NCI-H460 (cell line): Measurements from ENCODE around the gene PLA2G3. TPM values are rescaled to one million over a fixed set of nuclear protein-coding genes. Genes with fewer than 3 reads are reported as not detected.
"Not testable (repeated sequence)": the region's sequence is repeated elsewhere in the genome, so short reads cannot be mapped to it uniquely, and the experiment has no call there.

Experiments
- DNase-seq: peaks from one replicate; pipeline ENCODE4 v3.0.0-alpha.2; 2016; ENCODE audit warnings: low read depth; ENCODE audit errors: extremely low read depth
- total RNA-seq: library from RNA; depleted of rRNA; stranded (reverse); fragments of >200 nt; shearing (Covaris generic); gene quantifications from 2 replicates; pipeline ENCODE4 v1.2.3, GENCODE V29; 2014

Gene PLA2G3
- total RNA-seq, 1 experiment from 2014 or later = not detected

DNA sequence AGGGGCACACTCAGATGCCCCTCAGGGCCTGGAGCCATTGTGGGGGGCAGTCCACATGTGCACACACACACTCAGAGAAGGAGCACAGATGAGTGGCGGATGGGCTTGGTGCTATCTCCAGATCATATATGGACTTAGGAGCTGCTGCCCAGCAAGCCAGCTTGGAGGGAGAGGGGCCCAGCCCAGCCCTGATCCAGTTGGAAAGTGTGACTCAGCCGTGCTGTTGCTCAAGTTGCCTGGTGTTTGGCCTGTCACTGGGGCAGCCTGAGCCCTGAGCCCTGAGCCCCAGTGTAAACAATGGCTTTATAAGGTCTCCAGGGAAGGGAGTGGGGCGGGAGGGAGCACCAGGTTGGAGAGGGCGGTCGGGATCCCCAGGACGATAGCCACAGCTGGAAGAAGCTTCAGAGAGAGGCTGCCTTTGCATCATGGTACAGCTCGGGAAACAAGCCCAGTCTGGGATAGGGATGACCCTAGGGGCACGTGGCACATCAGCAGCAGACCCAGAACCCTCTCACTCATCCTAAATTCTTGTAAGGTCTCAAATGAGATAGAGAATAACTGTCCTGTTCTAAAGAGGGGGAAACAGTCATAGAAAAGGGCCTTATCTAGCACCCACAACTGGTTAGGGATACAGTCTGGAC lies 37.7 kb downstream of the PLA2G3 start:
- no peak for DNase-seq

DNA sequence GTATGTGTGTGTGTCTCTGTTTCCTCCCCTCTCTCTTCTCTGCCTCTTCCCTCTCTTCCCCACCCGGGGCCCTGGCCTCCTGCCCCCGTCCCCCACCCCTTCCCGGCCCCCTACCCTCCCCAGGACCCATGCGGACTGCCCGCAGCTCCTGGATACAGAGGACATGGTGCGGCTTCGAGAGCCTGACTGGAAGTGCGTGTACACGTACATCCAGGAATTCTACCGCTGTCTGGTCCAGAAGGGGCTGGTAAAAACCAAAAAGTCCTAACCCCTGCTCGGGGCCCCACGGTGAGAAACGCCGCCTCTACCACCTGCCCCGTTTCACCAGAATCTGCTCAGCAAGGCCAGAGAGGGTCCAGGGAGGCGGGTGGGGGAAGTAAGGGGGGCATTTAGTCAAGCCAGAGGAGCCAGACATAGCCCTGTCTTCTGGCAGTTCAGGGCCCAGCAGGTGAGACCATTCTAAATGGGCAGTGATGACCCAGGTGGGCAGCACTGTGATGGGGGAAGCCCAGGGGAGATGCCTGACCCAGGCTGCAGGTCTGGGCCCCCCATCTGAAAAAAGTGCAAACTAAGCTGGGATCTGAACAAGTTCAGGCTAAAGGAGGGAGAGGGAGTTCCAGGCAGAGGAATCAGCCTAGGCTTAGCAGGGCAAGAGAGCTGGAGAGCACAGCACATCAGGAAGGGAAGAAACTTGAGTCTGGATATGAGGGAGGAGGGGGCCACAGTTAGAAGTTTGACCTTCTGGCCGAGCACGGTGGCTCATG lies 39.4 kb downstream of the PLA2G3 start:
- no peak for DNase-seq

DNA sequence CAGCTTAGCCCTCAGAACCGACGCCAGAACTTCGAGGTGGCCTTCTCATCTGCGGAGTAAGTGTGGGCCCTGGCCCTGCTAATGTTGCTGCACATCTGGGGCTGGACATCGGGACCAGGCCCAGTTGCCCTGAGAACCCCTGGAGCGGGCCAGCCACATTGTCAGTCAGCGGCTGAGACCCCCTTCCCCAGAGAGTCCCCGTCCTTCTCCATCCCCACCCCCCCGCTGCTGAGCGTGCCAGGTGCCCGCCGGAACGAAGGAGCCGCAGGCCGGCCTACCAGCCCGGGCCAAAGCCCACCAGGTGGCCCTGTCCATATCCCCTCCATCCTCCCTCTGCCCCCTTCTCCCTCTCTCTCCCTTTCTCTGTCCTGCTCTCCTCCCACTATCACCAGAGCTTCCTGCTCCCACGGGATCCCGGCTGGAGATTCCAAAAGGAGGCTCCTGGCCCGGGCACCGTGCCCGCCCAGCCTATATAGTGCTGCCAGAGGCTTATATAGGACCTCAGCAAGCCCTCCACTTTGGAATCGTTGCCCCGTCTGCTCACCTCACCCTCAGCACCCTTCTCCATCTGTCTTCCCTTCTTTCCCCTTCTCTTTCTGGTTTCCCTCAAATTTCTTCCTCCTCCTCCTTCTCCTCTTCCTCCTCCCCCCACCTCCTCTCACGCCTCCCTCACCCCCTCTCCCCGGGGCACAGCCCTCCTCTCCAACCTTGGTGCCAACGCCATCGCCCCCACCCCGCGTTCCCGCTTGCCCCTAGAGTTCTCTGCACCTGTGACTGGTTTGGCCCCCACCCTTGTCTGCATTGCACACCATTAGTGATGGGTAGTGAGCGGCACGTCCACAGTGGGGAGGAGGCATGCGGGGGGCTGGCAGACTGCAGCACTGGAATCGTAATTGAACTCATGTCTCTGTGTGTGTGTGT lies 40.2 kb downstream of the PLA2G3 start:
- no peak for DNase-seq

DNA sequence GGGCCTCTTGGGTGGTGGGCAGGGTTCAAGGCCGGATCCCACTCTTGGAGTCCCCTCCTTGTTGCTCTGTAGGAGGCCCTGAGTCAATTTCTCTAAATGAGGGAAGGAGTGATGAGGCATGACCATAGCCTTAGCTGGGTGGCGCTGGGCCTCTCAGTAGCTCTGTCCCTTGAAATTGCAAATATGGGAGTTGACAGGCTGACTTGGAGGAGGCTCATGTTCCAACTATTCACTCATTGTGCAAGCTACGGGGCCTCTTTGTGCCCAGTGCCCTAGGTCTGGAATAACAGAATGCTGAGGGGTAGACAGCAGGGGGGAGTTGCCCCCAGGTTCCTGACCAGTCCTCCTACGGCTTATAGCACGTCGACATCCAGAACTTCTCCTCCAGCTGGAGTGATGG lies 40.9 kb downstream of the PLA2G3 start:
- no peak for DNase-seq

DNA sequence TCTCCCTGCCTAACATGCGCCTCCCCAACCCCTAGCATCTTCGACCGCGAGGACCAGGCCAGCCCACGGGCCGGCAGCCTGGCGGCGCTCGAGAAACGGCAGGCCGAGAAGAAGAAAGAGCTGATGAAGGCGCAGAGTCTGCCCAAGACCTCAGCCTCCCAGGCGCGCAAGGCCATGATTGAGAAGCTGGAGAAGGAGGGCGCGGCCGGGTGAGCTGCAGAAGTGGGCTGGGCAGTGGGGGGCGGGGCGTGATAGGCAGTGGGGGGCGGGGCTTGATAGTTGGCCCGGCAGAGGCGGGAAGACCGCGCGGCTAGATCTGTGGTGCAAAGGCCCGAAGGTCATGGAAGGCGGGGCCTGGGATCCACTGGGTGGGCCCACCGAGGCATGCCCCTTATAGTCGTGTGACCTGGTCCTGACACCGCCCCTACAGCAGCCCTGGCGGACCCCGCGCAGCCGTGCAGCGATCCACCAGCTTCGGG lies 41.6 kb downstream of the PLA2G3 start:
- DNase-seq = no peak

DNA sequence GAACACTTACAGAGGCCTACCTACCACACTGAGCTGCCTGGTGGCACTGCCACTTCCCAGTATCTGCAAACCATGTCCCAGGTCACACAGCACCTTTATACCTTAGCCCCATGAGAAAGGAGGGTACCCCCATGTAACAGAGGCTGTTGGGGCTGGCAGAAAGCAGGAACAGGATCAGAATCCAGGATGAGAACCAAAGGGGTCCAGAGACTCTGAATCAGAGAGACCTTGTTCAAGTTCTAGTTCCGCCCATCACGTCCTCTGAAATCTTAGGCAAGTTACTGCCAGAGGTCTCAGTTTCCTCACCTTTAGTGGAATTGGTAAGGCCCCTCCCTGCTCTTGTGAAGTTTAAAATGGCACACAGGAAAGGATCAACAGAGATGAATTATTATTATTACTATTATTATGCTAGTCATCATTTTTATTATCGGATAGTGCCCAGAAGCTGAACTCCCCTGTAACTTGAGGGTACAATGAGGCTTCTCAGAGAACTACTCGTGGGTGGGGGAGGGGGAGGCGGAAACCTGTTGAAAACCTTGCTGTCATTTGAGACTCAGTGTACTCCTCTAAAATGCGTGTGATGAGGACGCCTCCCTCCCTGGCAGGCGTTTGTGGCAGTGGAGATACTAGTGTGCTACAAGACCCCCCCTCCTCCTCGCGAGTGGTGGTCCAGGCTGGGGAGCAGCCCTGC lies 42.2 kb downstream of the PLA2G3 start:
- no peak for DNase-seq

DNA sequence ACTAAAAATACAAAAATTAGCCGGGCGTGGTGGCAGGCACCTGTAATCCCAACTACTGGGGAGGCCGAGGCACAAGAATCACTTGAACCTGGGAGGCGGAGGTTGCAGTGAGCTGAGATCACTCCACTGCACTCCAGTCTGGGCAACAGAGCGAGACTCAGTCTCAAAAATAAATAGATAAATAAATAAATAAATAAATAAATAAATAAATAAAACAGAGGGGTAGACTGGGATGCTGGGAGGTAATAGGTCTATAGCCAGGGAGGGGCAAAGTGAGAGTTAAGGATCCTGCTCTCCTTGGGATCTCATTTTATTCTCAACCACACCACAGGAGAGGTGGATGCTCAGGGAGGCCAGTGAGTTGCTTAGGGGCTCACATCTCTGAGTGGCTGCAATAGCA lies 42.8 kb downstream of the PLA2G3 start:
- DNase-seq = not testable (repeated sequence)

DNA sequence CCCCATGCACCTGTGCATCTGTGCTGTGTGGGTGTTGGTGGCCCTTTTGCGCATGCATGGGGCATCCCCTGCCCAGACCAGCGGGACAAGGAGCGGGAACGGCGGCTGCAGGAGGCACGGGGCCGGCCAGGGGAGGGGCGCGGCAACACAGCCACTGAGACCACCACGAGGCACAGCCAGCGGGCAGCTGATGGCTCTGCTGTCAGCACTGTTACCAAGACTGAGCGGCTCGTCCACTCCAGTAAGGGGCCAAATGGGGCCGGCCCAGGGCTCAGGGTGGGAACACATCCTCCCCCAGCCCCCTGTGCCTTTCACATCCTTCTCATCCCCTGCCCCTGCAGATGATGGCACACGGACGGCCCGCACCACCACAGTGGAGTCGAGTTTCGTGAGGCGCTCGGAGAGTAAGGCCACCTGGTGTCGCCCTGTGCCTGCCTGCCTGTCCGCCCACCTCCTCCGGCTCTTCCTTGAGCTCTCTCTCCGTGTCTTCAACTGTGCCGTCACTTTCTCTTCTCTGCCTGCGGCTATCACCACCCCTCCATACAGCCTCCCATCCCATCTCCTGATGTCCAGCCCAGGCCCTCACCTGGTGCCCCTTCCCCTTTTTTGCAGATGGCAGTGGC lies 43.5 kb downstream of the PLA2G3 start:
- no peak for DNase-seq

DNA sequence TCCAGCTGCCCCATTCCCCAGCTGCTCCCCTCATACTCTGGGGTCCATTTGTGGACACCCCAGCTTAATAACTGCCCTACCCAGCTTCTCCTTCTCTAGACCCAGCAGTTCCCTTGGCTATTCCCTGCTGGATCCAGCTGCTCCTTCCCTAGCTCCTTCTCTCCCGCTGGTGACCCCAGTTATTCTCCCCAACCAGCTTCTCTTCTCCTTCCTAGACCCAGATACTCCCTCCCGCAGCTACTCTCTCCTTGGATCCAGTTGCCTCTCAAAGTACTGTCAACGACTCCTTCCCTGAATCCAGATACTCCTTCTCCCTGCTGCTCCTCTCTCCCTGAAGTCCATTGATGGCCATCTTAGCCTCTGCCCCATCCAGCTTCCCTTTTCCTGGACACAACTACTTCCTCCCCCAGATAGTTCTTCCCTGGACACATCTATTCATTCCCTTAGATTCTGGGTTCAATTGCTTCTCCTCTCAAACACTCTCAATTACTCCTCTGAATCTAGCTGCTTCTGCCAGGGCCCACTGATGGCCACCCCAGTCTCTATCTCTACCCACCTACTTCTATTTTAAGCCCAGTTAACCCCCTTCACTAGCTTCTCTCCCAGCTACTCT lies 44.6 kb downstream of the PLA2G3 start:
- no peak for DNase-seq

DNA sequence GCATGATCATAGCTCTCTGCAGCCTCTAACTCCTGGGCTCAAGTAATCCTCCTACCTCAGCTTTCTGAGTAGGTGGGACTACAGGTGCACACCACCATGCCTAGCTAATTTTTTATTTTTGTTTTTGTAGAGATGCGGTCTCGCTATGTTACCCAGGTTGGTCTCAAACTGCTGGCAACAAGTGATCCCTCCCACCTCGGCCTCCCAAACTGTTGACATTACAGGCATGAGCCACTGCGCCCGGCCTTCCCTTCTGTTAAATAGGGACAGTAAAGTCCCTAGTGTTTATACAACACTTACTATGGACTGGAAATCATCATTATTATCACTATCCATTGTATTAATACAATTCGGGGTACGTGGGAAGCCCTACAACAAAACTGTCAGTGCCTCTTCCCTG lies 45.6 kb downstream of the PLA2G3 start:
- DNase-seq = no peak

DNA sequence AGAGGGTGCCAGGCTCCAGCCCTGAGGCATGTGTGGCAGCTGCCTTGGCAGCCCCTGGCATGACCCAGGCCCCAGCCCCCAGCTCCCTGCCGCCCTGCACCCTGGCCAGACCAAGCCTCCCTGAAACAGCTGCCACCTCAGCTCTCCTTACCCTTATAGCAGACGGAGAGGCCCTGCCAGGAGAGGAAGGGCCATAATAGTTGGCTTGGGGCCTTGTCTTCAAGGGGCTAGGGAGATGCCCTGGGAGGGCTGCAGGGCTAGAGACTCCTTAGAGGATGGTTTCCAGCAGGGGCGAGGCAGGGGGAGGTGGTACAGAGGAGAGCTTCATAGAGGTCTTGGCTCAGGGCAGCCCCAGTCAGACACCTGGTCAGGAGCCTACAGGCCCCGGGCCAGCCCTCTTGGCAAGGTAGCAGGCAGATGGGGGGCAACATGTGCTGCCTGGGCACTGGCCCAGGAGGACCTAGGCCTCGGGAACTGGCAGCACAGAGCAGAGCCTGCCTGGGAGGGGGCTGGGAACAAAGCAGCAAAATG lies 46.2 kb downstream of the PLA2G3 start:
- no peak for DNase-seq

DNA sequence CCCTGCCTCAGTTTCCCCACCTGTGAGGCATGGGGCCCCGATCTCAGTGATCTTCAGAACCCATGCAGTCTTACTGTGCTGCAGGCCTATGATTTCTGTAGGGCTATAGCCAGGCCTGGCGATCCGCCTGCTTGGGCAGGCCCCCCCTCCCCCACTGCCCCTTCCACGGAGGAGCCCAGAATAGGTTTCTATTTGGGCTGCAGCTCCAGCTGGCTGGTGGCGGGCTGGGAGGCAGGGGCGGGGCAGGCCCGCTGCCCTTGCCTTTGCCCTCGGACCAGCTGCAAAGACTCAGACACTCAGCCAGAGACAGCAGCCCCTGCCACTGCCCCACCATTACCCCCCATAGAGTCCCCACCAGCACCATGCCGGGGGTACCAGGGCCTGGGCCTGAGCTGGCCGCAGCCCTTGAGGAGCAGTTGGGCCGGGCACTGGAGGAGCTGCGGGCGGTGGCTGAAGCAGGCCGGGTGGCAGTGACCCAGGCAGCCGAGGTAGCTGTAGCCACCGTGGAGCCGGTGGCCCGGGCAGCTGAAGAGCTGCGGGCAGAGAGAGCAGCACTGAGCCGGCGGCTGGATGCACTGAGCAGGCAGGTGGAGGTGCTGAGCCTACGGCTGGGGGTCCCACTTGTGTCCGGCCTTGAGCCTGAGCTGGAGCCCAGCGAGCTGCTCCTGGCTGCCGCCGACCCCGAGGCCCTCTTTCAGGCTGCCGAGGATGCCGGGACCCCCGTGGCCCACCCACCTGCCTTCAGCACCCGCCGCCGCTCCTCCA lies 47.0 kb downstream of the PLA2G3 start:
- no peak for DNase-seq

DNA sequence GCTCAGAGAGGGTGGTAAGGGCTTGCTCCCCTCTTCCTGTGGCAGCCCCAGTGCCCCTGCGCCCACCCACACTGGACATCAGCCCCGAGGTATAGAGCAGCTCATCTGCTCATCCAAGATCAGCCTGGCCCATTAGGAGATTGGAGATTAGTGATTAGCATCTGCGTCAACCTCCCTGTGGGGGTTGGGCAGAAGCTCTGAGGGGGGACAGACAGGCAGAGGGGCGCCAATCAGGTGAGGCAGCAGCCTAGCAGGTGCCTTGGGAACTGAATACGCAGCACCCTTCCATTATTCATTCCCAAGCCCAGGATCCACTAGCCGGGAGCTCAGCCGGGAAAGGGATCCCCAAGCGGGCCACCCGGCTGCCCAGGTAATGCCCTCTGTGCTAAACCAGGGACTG lies 48.1 kb downstream of the PLA2G3 start:
- DNase-seq = no peak

DNA sequence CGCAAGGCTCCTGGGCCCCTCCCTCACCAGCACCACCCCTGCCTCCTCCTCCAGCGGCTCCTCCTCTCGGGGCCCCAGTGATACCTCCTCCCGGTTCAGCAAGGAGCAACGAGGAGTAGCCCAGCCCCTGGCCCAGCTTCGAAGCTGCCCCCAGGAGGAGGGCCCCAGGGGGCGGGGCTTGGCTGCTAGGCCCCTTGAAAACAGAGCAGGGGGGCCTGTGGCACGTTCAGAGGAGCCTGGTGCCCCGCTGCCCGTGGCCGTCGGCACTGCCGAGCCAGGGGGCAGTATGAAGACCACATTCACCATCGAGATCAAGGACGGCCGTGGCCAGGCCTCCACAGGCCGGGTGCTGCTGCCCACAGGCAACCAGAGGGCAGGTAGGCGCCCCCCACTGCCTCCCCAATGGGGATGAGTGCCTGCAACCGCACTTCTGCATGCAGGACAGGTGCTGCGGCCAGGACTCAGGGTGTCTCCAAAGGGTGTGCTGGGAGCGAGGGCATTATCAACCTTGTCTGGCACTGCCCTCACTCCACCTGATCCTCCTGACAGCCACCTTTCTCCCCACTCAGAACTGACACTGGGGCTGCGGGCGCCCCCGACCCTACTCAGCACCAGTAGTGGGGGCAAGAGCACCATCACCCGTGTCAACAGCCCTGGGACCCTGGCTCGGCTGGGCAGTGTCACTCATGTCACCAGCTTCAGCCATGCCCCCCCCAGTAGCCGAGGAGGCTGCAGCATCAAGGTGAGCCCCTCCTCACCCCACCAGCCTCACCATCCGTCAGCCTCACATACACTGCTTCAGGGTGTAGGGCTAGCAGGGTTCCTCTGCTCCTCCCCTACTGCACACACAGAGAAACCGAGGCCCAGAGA lies 49.0 kb downstream of the PLA2G3 start:
- no peak for DNase-seq

DNA sequence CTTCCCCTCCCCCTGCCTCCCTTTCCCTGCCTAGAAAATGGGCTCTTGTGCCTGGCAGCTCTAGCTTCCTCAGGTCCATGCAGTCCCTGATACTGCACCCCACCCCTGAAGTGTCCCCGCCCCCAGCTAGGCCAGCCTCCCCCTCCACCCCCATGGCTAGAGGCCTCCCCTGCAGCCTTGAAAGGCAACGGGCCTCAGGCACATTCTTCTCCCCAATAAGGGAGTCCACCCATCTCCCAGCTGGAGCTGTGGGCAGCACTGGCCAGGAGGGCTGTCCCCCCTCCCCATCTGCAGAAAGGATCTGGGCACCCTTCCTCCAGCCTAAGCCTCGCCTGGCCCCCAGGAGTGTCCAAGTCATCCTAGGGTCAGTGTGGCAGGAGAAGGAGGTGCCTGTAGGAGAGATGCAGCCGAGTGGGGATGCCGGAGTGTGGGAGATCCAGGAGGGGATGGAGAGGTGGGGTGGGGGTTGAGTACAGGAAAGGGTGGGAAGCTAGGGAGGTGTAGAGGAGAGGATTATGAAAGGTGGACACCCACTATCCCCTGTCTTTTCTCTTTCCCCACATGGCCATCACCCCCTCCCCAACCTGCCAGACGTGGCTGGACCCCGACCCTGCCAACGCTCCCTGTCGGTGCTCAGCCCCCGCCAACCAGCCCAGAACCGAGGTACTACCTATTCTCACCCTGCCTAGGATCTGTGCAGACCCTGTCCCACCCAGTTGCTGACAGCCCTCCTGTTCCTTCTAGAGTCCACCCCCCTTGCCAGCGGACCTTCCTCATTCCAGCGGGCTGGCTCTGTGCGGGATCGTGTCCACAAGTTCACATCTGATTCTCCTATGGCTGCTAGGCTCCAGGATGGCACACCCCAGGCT lies 49.9 kb downstream of the PLA2G3 start:
- DNase-seq = no peak

DNA sequence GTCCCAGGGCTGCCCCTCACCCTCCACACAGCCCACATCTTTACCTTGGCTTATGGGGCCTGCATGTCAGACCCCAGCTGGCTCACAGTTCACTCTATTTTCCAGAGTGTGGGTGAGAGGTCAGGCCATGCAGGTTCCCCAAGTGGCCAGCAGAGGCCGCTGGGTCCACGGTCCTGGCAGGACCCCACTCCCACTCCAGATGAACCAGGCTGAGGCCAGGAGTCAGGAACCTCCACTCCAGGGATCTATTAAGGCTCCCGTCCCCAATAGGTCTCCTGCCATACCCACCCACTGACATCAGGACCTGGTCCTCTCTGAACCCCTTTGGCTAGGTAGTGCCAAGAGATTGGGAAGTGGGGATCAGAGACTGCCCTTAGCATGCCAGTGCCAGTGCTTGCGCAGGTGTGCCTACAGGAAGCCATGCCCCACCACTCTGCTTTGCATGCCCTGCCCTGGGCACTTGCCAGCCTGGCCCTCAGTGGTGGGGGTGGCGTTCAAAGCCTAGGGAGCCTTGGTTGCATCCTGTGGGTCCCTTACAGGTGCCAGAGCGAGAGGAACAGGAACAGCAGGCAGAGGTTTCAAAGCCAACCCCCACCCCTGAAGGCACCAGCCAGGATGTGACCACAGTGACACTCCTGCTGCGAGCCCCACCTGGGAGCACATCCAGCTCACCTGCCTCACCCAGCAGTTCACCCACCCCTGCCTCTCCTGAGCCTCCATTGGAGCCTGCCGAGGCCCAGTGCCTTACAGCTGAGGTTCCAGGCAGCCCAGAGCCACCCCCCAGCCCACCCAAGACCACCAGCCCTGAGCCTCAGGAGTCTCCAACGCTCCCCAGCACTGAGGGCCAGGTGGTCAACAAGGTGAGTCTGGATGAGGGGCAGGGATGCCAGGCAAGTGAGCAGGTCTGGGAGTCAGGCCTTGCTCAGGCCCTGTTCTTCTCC lies 50.9 kb downstream of the PLA2G3 start:
- DNase-seq = no peak
